Measurements from ENCODE around the gene MAD1L1.

DNA sequence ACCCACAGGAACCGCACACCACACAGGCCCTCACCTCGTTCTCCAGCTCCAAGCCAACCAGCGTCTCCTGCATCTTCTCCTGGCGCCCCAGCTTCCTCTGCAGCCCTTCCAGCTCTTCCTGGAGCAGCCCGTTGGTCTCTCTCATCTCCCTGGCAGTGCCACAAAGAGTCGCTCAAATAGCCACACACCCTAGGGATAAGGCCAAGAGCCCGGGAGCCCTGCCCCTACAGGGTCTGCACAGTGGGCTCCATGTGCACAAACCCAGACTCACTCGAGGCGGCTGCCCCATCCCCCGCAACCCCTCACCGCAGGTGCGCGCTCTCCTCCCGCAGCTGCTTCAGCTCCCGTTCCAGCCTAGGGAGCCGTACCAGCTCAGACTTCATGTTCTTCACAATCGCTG, 16.9 kb downstream of the MAD1L1 start:
- TF ChIP-seq, protein P1, sequence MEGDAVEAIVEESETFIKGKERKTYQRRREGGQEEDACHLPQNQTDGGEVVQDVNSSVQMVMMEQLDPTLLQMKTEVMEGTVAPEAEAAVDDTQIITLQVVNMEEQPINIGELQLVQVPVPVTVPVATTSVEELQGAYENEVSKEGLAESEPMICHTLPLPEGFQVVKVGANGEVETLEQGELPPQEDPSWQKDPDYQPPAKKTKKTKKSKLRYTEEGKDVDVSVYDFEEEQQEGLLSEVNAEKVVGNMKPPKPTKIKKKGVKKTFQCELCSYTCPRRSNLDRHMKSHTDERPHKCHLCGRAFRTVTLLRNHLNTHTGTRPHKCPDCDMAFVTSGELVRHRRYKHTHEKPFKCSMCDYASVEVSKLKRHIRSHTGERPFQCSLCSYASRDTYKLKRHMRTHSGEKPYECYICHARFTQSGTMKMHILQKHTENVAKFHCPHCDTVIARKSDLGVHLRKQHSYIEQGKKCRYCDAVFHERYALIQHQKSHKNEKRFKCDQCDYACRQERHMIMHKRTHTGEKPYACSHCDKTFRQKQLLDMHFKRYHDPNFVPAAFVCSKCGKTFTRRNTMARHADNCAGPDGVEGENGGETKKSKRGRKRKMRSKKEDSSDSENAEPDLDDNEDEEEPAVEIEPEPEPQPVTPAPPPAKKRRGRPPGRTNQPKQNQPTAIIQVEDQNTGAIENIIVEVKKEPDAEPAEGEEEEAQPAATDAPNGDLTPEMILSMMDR (conservative IDR thresholded peaks at IDR 0.05; ENCODE audit: low read depth, low read length), result no peak
- TF ChIP-seq EZH2 (IDR thresholded peaks at IDR 0.05; ENCODE audit: borderline replicate concordance, low read depth, low read length, poor library complexity, severe bottlenecking), result no peak
